Measurements from ENCODE around the gene TMSB15B. TPM values are rescaled to one million over a fixed set of nuclear protein-coding genes. Genes with fewer than 3 reads are reported as not detected.

Gene TMSB15B
- total and polyA plus RNA-seq, 4 experiments from 2014 or later, result 4.5 to 6.5 (median 6.3) TPM

Other genes with a start within 250 kb of the TMSB15B start
- gene PLP1, start 185.8 kb upstream of the TMSB15B start, total RNA-seq, result not detected
- gene PLP1, start 185.8 kb upstream of the TMSB15B start, polyA plus RNA-seq, result not detected
- gene RAB9B, start 130.4 kb upstream of the TMSB15B start, total RNA-seq, result under 1 TPM; 0.25 to 0.26 TPM
- gene RAB9B, start 130.4 kb upstream of the TMSB15B start, polyA plus RNA-seq, result under 1 TPM; 0.15 to 0.21 TPM
- gene H2BW1, start 51.1 kb downstream of the TMSB15B start, total RNA-seq, result not detected
- not detected for gene H2BW1, start 51.1 kb downstream of the TMSB15B start, polyA plus RNA-seq
- not detected for gene H2BW2, start 77.3 kb downstream of the TMSB15B start, total RNA-seq
- not detected for gene H2BW2, start 77.3 kb downstream of the TMSB15B start, polyA plus RNA-seq
- gene TMSB15C, start 113.6 kb downstream of the TMSB15B start, total RNA-seq, result 1 to 10 TPM; 2.8 to 3.6 TPM
- gene TMSB15C, start 113.6 kb downstream of the TMSB15B start, polyA plus RNA-seq, result under 1 TPM; 0.41 to 0.48 TPM
- 1 to 10 TPM; 9.2 to 9.5 TPM for gene ZCCHC18, start 149.9 kb downstream of the TMSB15B start, total RNA-seq
- gene ZCCHC18, start 149.9 kb downstream of the TMSB15B start, polyA plus RNA-seq, result 1 to 10 TPM; 1.3 to 2.0 TPM
- gene SLC25A53, start 194.4 kb downstream of the TMSB15B start, total RNA-seq, result 10 to 100 TPM; 20.9 to 21.0 TPM
- gene SLC25A53, start 194.4 kb downstream of the TMSB15B start, polyA plus RNA-seq, result 1 to 10 TPM; 7.1 to 9.6 TPM
- 10 to 100 TPM; 19.6 to 19.9 TPM for gene FAM199X, start 203.8 kb downstream of the TMSB15B start, total RNA-seq
- 10 to 100 TPM in 1 of 2 donors, 1 to 10 TPM in 1; 7.1 to 10.2 TPM for gene FAM199X, start 203.8 kb downstream of the TMSB15B start, polyA plus RNA-seq